Measurements from ENCODE around the gene ACVR1C. TPM values are rescaled to one million over a fixed set of nuclear protein-coding genes. Genes with fewer than 3 reads are reported as not detected.

ACVR1C gene
- polyA plus RNA-seq (ENCODE audit: insufficient read length), result 0.19 TPM

DNA sequence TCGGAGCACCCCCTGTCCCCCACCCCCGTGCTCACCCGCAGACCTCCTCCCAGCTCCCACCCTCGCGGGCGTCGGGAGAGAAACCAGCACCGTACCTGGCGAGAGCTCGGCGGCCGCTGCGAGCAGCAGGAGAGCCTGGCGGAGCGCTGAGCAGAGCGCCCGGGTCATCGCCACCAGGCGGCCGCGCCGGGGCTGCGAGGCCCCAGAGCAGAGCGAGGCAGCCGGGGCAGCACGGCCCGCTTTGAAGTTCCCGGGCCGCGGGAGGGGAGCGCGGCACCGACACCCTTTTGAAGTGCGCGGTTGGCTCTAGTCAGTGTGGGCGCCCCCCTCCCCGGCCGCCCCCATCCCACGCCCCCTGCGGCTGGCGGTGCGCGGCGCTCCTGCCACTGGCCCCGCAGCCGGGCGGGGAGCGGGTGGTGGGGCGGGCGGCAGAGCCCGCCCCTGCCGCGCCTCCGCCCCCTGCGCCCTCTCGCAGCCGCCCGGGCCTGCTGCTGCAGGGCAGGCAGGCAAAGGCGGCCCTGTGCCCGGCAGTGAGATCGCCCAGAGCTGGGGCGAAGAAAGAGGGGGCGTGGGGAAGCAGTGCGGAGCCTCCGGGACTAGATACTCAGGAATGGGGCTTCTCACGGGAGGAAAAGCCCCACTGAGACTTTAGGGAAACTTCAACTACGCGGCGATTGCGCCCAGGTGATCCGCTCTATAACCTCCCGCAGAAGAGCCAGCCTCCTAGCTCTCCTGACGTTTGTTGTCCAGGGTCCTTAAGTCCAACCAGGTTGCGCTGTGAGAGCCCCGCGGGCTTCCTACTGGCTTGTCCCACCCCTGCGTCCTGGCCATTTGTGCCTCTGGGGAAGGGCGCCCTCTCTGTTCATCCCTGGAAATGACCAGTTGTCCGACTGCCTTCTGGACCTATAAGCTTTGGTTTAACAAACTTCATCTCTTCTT, at the start of gene ACVR1C:
TSS of gene ACVR1C (minus strand) at position 388 of the 939 bp plus-strand sequence. CDS start at position 168, 220 bp downstream.
- DNase-seq, result peak; percentile 34

DNA sequence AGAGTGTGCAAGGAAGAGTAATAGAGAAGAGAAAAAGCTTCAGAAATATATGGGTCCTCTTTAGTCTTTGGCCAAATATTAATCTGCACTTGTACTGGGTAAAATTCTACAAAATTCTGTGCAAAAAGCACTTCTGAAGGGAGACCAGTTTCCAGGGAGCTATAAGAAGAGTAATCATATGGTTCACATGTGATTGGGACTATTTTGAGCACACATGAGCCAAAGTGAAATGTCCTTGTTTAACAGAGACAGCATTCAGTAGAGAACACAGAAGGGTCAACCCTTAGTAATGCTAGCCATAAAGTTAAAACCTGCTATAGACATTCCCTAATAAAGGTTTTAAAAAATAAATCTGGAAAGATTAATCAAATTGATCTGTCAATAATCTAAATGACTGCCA, 49.3 kb upstream of the ACVR1C start:
- no peak for DNase-seq

DNA sequence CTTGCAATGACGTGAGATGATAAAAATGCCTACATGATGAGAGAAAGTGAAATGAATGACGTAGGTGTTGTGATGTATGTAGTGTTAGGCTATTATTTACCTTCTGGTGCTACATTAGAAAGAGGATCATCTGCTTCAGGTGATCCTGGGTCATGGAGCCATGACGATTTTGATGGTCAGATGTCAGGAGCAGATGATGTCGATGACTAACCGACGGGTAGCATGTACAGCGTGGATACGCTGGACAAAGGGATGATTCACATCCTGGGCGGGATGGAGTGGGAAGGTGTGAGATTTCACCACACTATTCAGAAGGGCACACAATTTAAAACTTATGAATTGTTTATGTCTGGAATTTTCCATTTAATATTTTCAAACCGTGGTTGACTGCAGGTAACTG, 43.5 kb upstream of the ACVR1C start:
- DNase-seq, result no peak

DNA sequence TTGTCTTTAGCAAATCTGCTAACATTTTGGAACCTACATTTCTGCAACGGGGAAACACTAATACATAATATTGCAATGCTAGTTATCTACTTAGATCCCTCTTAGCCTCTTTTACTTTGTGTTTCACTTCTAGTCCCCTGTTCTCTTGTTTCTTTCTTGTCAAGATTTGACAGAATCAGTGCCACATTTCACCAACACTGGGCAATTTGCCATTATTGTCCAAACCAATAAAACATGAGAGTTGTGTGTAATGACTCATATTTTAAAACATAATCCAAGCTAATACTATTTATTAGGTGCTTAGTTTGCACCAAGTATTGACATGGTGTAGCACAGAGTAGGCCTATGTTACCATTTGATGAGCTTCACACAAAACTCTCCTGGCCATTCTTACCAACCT, 33.7 kb upstream of the ACVR1C start:
- no peak for DNase-seq

DNA sequence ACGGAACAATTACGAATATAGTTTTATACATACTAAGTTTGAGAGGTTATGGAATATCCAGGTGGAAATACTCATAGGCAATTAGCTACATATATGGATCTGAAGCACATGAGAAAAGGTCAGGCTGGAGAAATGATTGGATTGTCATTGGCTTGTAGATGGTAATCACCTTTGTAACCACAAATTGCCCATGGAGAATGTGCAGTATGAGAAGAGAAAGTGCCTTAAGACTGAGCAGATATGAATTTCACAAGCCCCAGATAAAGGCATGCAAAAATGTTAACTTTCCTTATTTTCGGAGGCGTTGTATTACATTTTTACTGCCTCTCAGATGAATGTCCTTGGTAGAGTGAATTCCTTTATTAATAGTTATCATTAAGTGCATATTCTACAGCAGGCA, 33.1 kb upstream of the ACVR1C start:
- no peak for DNase-seq

DNA sequence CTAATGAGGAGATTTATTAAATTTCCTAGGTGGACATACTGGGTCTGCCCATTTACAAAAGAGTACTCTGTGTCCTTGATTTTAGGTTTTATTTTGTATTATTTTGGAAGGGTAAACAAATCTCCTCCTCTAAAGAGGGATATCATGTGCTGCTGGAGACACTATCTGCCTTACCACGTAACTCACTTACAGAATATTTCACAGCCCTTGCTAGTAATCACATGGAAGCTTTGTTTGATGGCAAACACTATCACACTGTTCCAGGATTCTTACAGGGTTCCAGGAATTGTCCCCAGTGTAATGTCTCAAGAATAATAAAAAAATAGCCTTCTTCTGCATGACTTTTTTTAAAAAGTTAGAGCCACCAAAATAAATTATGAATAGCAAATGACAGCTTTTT, 29.2 kb upstream of the ACVR1C start:
- no peak for DNase-seq

DNA sequence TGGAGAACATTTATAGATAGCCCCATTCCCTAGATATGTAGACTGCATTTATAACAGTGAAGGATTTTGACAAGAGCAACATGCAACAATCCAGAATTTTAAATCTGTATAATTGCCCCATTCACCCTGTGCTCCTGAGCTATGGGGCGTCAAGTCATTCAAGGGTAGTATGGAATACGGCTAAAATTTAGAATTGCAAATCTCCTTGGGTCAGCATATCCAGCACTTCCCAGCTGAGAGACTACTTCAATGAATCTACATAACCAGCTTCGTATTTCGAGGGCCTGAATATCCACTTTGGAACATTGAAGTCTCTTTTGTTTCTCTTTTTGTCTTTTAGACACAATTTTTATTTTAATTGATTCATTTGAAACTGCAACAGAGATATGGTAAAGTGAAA, 28.4 kb upstream of the ACVR1C start:
- no peak for DNase-seq

DNA sequence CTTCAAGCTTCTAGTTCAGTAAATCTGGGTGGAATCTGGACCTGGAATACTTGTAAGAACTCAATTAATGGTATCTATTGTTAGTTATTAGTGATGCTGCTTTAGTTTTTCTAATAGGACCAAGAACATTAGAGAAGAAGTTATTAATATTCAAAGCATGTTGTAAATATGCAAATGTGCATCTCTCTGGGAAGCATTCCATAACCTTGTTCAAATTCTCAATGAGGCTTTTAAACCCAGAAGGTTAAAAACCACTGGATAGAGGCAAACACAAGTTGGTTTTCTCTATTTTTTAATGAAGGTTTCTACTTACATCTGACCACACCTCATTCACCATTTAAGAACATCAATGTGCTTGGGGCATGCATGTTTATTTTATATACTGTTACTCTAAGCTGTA, 16.1 kb upstream of the ACVR1C start:
- no peak for DNase-seq

DNA sequence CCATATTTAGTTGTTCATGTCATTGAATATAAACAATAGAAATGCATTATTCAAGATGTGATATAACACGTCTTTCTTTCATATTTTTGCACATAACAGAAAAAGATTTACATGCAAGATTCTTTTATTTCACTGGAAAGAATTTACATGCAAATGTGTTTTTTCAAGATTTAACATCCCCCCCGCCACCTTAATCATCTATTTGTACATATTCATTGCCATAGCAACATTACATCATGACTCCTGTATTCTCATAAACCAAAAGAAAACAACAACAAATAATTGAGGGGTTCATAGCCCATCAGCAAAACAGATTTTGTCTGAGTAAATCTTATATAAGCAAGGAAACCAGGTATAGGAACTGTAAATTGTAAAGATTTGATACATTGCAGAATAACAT, 3.2 kb upstream of the ACVR1C start:
- DNase-seq, result no peak

DNA sequence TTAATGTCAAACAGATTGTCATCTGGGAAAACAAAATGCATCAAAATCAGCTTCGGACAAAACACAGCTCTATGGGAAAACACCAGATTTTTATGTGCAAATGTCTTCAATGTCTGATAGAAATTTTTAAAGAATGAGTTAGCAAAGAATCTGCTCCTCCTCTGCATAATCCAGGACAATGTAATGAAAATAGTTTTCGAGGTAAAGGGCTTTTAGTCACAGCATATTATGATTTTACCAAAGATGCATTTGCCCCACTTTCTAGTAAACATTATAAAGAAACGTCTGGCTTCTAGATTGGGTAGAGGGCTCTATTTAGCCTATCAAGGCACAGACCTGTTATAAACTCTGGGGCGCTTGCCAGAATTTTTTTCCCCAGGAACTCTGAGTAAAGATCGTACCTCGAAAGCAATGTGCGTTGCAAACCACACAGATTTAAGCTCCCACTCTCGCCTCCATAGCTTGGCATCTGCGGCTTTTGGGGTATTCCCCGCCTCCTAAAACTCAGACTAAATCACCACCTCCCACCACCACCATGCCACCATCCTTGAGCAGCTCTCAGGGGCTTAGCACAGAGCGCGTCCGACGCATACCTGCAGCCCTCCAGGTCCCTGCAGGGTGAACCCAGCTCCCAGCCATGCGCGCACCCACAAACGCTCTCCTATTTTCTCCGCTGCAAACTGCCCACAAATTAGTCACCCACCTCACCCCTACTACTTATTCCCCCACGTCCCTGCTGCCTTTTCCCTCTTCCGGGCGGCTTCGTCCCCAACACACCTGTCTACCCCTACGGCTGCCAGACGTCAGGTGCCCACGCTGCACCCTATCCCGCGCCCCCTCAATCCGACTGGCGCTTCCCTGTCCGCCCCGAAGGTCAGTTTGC, 829 bp downstream of the ACVR1C start:
- DNase-seq, result no peak

DNA sequence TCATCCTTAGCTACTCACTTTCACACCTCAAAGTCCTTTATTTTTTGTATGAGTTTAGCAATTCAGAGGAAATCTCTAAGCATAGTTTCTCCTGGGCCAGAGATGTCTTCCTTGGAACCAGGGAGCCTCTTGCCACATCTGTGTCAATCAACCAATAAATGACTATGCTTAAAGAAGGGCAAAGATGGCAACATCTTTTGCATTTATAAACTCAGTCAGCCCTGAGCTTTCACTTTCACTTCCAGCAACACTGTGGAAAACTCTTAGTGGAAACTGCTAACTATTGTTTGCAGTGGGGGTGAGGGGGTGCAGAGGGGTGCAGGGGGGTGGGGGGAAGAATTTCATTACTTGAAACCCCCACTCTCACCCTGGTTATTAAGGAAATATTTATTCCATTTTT, 3.4 kb downstream of the ACVR1C start:
- no peak for DNase-seq

DNA sequence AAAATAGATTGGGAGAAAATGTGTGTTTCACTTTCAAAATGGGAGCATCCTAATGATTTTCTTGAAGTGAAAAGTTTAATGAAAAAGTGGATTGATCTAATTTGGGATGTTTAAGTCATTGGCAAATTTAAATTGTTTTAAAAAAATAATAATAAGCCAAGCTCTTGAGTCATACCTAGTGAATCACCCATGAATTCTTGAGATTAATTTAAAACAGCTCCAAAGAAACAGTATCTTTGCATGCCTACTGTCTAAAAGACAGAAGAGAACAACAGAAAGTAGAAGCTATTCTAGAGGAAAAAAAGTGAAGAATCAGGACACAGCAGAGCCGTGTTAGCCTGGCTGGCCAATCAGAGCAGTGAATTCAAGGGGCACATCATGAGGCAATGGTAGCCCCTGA, 7.7 kb downstream of the ACVR1C start:
- no peak for DNase-seq

DNA sequence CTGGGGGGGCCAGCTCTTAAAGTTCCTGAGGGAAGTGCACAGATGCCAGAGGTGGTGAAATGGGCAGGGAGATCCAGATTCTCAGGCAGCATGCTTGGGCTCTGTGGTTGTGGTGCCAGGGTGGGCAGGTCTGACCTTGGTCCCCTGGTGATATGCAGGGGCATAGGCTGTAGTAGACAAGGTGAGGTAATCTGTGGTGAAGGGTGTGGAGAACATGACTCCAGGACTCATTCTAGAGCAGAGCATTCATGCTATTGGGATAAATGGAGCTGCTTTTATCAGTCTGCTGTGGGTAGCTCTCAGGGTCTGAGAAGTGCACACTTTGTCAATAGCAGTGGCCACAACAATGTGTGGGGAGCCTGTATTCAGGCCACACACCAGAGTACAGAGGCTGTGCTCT, 16.9 kb downstream of the ACVR1C start:
- DNase-seq, result no peak

DNA sequence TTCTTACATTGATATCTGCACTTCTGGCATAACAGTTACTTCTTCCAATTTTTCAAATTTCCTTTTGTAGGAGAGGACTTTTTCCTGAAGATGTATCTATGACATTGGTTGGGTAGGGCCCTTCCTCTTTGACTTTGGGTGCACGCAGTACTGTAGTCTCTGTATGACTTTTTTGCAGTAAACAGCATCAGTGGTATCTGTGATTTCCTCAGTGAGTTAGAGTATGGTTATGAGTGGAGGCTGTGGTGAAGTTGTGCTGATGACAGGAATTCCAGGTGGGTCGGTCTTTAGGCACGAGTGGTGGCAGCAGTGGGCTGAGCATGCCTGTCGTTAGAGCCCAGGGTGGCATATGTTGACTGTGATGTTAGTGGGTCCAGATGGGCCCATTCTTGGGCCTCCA, 17.6 kb downstream of the ACVR1C start:
- DNase-seq, result no peak

DNA sequence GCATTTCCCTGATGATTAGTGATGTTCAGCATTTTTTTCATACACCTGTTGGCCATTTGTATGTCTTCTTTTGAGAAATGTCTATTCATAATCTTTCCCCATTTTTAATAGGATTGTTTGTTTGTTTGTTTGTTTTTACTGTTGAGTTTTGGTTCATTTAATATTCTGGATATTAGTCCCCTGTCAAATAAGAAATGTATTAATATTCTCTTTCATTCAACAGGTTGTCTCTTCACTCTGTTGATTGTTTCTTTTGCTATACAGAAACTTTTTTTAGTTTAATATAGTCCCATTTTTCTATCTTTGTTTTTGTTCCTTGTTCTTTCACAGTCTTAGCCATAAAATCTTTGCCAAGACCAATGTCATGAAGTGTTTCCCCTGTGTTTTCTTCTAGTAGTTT, 22.1 kb downstream of the ACVR1C start:
- no peak for DNase-seq

DNA sequence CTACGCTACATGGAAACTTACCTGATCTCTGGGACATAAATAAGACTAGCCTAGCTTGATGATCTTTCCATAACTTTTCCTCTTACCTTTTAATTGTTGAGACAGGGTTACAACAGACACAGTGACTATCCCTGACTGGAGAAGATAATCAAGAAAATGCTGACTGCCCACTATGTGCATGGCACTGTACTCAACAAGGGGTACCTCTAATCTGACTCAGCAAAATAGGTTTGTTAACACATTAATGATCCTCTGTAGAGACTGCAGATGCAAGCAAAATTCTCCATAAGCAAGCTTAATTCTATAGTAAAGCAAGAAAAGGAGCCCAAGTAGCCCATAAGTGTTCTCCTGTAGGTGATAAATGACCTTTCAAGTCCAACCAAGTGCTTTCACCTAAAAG, 25.5 kb downstream of the ACVR1C start:
- no peak for DNase-seq

DNA sequence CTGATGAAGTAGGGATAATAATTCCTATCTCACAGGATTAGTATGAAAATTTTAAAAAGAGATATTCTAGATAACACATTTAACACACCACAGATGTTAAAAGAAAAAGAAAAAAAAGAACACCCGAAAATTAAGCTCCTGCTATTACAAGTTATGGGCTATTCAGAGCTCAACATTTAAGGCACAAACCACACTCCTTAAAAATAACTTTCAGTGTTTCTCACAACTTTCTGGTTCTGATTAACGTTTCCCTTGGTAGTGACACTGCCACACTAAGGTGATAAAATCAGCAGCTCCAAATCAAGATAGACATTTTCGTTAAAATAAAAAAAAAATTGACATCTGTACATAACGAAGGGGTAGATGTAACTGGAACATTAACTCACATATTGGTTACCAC, 26.9 kb downstream of the ACVR1C start:
- no peak for DNase-seq

DNA sequence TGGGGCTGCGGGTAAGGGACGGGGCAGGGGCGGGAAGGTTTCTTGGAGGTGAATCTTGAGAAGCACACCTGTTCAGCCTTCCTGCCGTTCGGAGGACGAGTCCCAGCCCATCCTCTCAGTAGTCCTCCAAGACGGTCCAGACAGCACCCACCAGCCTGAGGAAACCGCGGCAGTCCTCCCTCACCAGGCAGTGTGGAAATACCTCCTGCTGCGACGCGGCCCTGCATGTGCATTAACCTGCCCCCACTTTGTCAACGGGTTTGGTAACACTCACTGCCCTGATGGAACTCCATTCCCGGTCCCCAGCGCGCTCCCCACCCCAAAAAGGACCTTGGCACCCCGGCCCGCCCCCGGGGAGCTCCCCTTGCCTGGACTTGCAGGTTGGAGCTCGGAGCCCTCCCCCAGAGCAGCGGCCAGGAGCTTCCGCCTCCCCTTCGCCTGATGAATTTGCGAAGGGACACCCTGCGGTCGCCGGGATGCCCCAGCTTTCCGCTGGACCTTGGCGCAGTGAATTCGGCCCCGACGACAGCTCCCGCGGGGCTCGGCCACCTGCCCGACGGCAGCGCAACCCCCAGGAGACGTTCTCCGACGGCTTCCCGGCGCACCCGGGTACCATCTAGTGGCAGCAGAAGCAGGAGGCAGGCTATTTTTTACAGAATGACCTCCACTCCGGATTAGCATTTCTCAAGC, 31.5 kb downstream of the ACVR1C start:
- DNase-seq, result no peak

DNA sequence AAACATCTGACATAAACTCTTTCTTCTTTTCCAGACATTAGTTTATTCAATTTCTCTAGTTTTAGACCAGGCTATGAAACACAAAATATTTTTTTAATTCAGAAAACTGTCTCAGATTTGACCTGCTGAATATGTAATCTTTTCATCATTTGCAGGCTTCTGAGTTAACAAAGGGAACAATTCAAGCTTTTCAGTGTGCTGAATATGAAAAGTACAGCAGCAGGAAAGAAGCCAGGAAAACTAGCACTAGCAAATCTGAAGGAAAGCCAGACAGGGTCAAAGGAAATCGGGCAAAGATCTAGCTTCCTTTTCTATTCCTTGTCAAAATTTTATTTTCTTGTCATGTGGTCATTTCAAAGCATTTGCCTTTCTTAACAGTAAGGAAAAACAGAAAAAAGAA, 35.3 kb downstream of the ACVR1C start:
- DNase-seq, result no peak

DNA sequence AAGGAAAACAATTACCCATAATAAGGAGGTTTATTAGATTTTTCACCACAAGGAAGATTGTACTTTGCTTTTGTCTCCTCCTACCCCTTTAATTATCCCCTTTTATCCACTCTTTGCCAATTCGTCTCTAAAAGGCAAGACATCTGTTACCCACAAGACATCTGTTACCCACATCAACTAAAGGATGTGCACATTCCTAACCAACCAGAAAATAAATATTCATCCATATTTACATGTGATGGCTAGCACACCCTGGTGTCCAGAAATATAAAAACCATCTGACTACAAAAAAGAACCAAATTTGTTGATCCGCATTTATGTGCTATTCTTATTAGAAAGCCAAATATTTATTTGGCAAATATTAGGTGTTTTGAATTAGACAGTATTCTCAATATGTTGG, 35.7 kb downstream of the ACVR1C start:
- no peak for DNase-seq

DNA sequence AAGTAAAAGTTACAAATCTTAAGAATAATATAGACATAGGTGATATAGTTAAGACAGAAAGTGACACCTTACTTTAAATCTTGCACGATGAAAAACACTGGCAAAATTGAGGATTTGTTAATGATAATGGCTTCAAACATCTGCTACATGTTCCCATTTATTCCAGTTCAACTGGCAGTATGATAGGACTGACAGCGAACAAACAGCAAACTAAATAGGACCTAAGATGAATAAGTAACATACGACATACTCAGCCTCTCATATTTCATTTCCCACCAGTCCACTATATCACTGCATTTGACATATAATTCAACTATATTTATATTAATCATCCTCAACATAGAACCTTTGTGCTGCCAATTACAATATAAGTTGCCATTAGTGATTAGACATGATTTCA, 36.3 kb downstream of the ACVR1C start:
- no peak for DNase-seq

DNA sequence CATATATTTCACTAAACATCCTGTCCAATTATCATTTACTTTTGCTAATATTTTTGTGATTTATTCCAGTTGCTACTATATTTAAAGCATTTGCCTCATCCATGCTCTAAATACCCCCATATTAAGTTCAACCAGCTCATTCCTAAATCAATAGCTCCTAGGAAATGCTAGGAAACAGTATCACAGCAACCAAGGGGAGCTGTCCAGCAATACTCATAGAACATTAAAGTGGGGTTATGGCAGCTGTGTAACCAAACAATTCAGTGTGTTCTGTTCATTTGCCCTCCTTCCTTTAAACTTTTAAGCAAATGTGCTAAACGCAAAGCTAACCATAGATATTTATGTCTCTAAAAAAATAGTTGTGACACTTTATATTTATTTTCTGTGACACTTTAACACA, 41.1 kb downstream of the ACVR1C start:
- DNase-seq, result no peak

DNA sequence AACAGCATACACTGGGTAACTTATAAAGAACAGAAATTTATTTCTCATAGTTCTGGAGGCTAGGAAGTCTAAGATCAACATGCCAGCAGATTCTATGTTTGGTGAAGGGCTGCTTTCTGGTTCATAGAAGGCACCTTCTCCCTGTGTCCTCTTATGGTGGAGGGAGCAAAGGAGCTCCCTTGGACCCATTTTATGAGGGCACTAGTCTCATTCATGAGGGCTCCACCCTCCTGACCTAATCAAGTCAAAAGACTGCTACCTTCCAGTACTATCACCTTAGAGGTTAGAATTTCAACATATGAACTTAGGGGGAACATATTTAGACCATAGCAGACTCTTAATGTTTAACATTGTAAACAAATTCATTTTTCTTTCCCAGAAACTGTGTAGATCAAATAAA, 54.5 kb downstream of the ACVR1C start:
- DNase-seq, result no peak

All from hindlimb muscle (tissue), 1 donor.